H1 (cell line): Measurements from ENCODE around the gene CADPS. TPM values are rescaled to one million over a fixed set of nuclear protein-coding genes. Genes with fewer than 3 reads are reported as not detected.

ENCODE experiments used
- CTCF ChIA-PET: fragments of 300-600 bp; sonication (Branson Sonifier 250); formaldehyde crosslinking; loops from one replicate; lab custom pipeline; 2021; ENCODE audit not compliant: partially characterized antibody; lab: Charles Lee
- POLR2A ChIA-PET: fragments of 300-600 bp; sonication (Branson Sonifier 250); formaldehyde crosslinking; loops from one replicate; lab custom pipeline; 2021; ENCODE audit warnings: inconsistent platforms; ENCODE audit not compliant: partially characterized antibody; lab: Charles Lee
- DNase-seq, 2 experiments: peaks; one replicate each; pipeline versions ENCODE4 v3.0.0 to v3.0.0-alpha.2; 2010 to 2022; ENCODE audit warnings: low spot score in 2 of 2, low read depth in 1 of 2, mixed read lengths in 1 of 2
- FAIRE-seq: peaks from 2 replicates; lab custom pipeline; 2011; peaks lifted over from hg19 to GRCh38; lab: Jason Lieb, UNC
- H2AFZ ChIP-seq: 2 replicates; pipeline ENCODE4 v1.8.1; 2012; ENCODE audit warnings: low read length, inconsistent platforms
- H2AK5ac ChIP-seq: 2 replicates; pipeline ENCODE4 v1.6.1; 2013; ENCODE audit warnings: low read depth, low read length
- H2BK120ac ChIP-seq: replicated peaks from 2 replicates; pipeline ENCODE3; 2013; ENCODE audit warnings: low read depth, low read length, inconsistent platforms
- H2BK12ac ChIP-seq: 2 replicates; pipeline ENCODE4 v1.6.1; 2013; ENCODE audit warnings: low read depth, low read length
- H2BK15ac ChIP-seq: 2 replicates; pipeline ENCODE4 v1.6.1; 2013; ENCODE audit warnings: low read length
- H2BK20ac ChIP-seq: 2 replicates; pipeline ENCODE4 v1.6.1; 2013; ENCODE audit warnings: low read length
- H2BK5ac ChIP-seq: 2 replicates; pipeline ENCODE4 v1.6.1; 2013; ENCODE audit warnings: low read depth, low read length
- H3K14ac ChIP-seq: 2 replicates; pipeline ENCODE4 v1.6.1; 2013; ENCODE audit warnings: inconsistent platforms; ENCODE audit not compliant: insufficient read length
- H3K18ac ChIP-seq: 2 replicates; pipeline ENCODE4 v1.6.1; 2013; ENCODE audit warnings: low read length; ENCODE audit errors: extremely low read depth
- H3K23ac ChIP-seq: 2 replicates; pipeline ENCODE4 v1.6.1; 2013; ENCODE audit warnings: inconsistent platforms; ENCODE audit not compliant: insufficient read length
- H3K23me2 ChIP-seq: 2 replicates; pipeline ENCODE4 v1.6.1; 2013; ENCODE audit warnings: low read depth, low read length
- H3K27ac ChIP-seq: 2 replicates; pipeline ENCODE4 v1.6.1; 2011; ENCODE audit warnings: low read depth, low read length, inconsistent platforms
- H3K27me3 ChIP-seq, 4 experiments: replicated peaks in 1 of 4; 1 replicate in 1 of 4; 2 replicates in 3 of 4; pipeline versions ENCODE4 v1.6.1 to v1.8.1; 2011 to 2013; ENCODE audit warnings: low read length in 3 of 4, mild to moderate bottlenecking in 3 of 4, inconsistent platforms in 2 of 4, mixed read lengths in 2 of 4, moderate library complexity in 1 of 4; ENCODE audit not compliant: control insufficient read depth in 3 of 4, insufficient read depth in 3 of 4; ENCODE audit errors: extremely low read depth in 1 of 4
- H3K36me3 ChIP-seq, 4 experiments: 2 replicates each; pipeline versions ENCODE4 v1.6.1 to v1.8.1; 2011 to 2013; ENCODE audit warnings: mild to moderate bottlenecking in 4 of 4, low read length in 3 of 4, moderate library complexity in 2 of 4, control low read depth in 1 of 4, inconsistent platforms in 1 of 4; ENCODE audit not compliant: insufficient read depth in 4 of 4, control insufficient read depth in 2 of 4
- H3K4ac ChIP-seq: replicated peaks from 2 replicates; pipeline ENCODE3; 2013; ENCODE audit warnings: low read length, low read depth, mixed read lengths, inconsistent platforms; ENCODE audit not compliant: insufficient read length
- H3K4me1 ChIP-seq, 4 experiments: replicated peaks in 1 of 4; 1 replicate in 1 of 4; 2 replicates in 3 of 4; pipeline versions ENCODE4 v1.6.1 to v1.8.1; 2011 to 2013; ENCODE audit warnings: low read length in 3 of 4, inconsistent platforms in 2 of 4, mixed read lengths in 1 of 4; ENCODE audit not compliant: insufficient read depth in 4 of 4, control insufficient read depth in 3 of 4
- H3K4me2 ChIP-seq, 2 experiments: 2 replicates each; pipeline versions ENCODE4 v1.6.1 to v1.8.1; 2011 to 2013; ENCODE audit warnings: low read depth in 2 of 2, low read length in 2 of 2, control low read depth in 1 of 2, inconsistent platforms in 1 of 2, mild to moderate bottlenecking in 1 of 2; ENCODE audit not compliant: insufficient read depth in 1 of 2
- H3K4me3 ChIP-seq, 4 experiments: fragments of 200-600, 300-600 bp in 1 of 4; sonication (generic), shearing (Covaris generic), sonication (Bioruptor Twin) in 1 of 4; 2 replicates each; pipeline versions ENCODE4 v1.5.1 to v1.8.1; 2011 to 2016; ENCODE audit warnings: low read length in 4 of 4, low read depth in 3 of 4, control low read depth in 2 of 4, inconsistent platforms in 2 of 4, mild to moderate bottlenecking in 2 of 4, mixed read lengths in 1 of 4, moderate library complexity in 1 of 4; ENCODE audit not compliant: insufficient read depth in 2 of 4; ENCODE audit errors: extremely low read depth in 1 of 4
- H3K56ac ChIP-seq: replicated peaks from 2 replicates; pipeline ENCODE3; 2013; ENCODE audit warnings: low read depth, mild to moderate bottlenecking, mixed read lengths, low read length, inconsistent platforms; ENCODE audit not compliant: insufficient read length
- H3K79me1 ChIP-seq: 2 replicates; pipeline ENCODE4 v1.6.1; 2013; ENCODE audit warnings: low read depth, low read length, control low read depth
- H3K79me2 ChIP-seq, 2 experiments: 2 replicates each; pipeline versions ENCODE4 v1.6.1 to v1.8.1; 2012 to 2013; ENCODE audit warnings: low read length in 2 of 2, mild to moderate bottlenecking in 2 of 2, inconsistent platforms in 1 of 2; ENCODE audit not compliant: insufficient read depth in 2 of 2, control insufficient read depth in 1 of 2
- H3K9ac ChIP-seq, 4 experiments: replicated peaks in 1 of 4; 1 replicate in 1 of 4; 2 replicates in 3 of 4; pipeline versions ENCODE4 v1.6.1 to v1.8.1; 2011 to 2013; ENCODE audit warnings: low read depth in 3 of 4, low read length in 3 of 4, control low read depth in 2 of 4, mild to moderate bottlenecking in 2 of 4, moderate library complexity in 2 of 4, inconsistent platforms in 1 of 4; ENCODE audit errors: extremely low read depth in 1 of 4
- H3K9me3 ChIP-seq, 2 experiments: 2 replicates each; pipeline versions ENCODE4 v1.6.1 to v1.8.1; 2012 to 2013; ENCODE audit warnings: mild to moderate bottlenecking in 2 of 2, moderate library complexity in 2 of 2, control low read depth in 1 of 2, inconsistent platforms in 1 of 2, low read depth in 1 of 2, low read length in 1 of 2, mixed read lengths in 1 of 2; ENCODE audit not compliant: insufficient read depth in 2 of 2
- H4K20me1 ChIP-seq, 2 experiments: replicated peaks in 1 of 2; 2 replicates each; pipeline versions ENCODE3 to v1.8.1; 2011 to 2013; ENCODE audit warnings: inconsistent platforms in 2 of 2, low read length in 2 of 2, mild to moderate bottlenecking in 1 of 2; ENCODE audit not compliant: insufficient read depth in 2 of 2, control insufficient read depth in 1 of 2
- H4K5ac ChIP-seq: 2 replicates; pipeline ENCODE4 v1.6.1; 2013; ENCODE audit warnings: low read length, low read depth, mixed read lengths, inconsistent platforms; ENCODE audit not compliant: insufficient read length
- H4K8ac ChIP-seq: 2 replicates; pipeline ENCODE4 v1.8.0; 2013; ENCODE audit warnings: mild to moderate bottlenecking, moderate library complexity, low read length, inconsistent platforms; ENCODE audit not compliant: insufficient read depth; ENCODE audit errors: extremely low read depth
- H4K91ac ChIP-seq: replicated peaks from 2 replicates; pipeline ENCODE3; 2013; ENCODE audit warnings: low read length, mixed read lengths, inconsistent platforms; ENCODE audit not compliant: insufficient read length
- EGR1 ChIP-seq: IDR thresholded peaks from 2 replicates; pipeline ENCODE4 v1.6.1; 2011; ENCODE audit warnings: low read depth, low read length, borderline replicate concordance
- EZH2 ChIP-seq: fragments of 200-600 bp; sonication (generic); IDR thresholded peaks from 2 replicates; pipeline ENCODE4 v1.7.1; 2012; ENCODE audit warnings: low read depth, mild to moderate bottlenecking, moderate library complexity, low read length, inconsistent platforms; ENCODE audit not compliant: severe bottlenecking
- JUND ChIP-seq: IDR thresholded peaks from 2 replicates; pipeline ENCODE4 v1.6.1; 2011; ENCODE audit warnings: mild to moderate bottlenecking, improper control_type of control experiment, low read length
- KDM5A ChIP-seq: fragments of 200-600 bp; IDR thresholded peaks from 2 replicates; pipeline ENCODE4 v1.7.1; 2012; ENCODE audit warnings: mild to moderate bottlenecking, low read length, inconsistent platforms, mixed read lengths
- POLR2A ChIP-seq, 2 experiments: IDR thresholded peaks; 1 replicate in 1 of 2; 2 replicates in 1 of 2; pipeline ENCODE4 v1.6.1; 2011; ENCODE audit warnings: low read depth in 2 of 2, low read length in 2 of 2, mild to moderate bottlenecking in 2 of 2; ENCODE audit errors: control extremely low read depth in 1 of 2
- POU5F1 ChIP-seq: IDR thresholded peaks from 2 replicates; pipeline ENCODE4 v1.6.1; 2011; ENCODE audit warnings: low read depth, mild to moderate bottlenecking, low read length, moderate library complexity
- RAD21 ChIP-seq, 2 experiments: IDR thresholded peaks in 1 of 2; conservative IDR thresholded peaks in 1 of 2; 2 replicates each; pipeline ENCODE4 v1.6.1; 2011; ENCODE audit warnings: low read depth in 2 of 2, low read length in 2 of 2, improper control_type of control experiment in 1 of 2, inconsistent platforms in 1 of 2, mild to moderate bottlenecking in 1 of 2, moderate library complexity in 1 of 2
- RNF2 ChIP-seq: fragments of 200-900, 300-1000 bp; sonication (generic); IDR thresholded peaks from 2 replicates; pipeline ENCODE4 v1.7.1; 2016; ENCODE audit warnings: borderline replicate concordance, low read depth, mild to moderate bottlenecking, antibody characterized with exemption, low read length; ENCODE audit not compliant: poor library complexity, severe bottlenecking; ENCODE audit errors: missing control alignments
- RXRA ChIP-seq: IDR thresholded peaks from 2 replicates; pipeline ENCODE4 v1.6.1; 2011; ENCODE audit warnings: low read depth, mild to moderate bottlenecking, low read length, moderate library complexity; ENCODE audit not compliant: insufficient read depth
- SAP30 ChIP-seq: fragments of 300-600 bp; sonication (generic); IDR thresholded peaks from 2 replicates; pipeline ENCODE4 v1.7.1; 2012; ENCODE audit warnings: low read length, moderate library complexity, mild to moderate bottlenecking, inconsistent platforms; ENCODE audit not compliant: insufficient read depth, insufficient replicate concordance
- TAF1 ChIP-seq: IDR thresholded peaks from 2 replicates; pipeline ENCODE4 v1.6.1; 2011; ENCODE audit warnings: mild to moderate bottlenecking, low read depth, low read length
- TAF7 ChIP-seq: optimal IDR thresholded peaks from 2 replicates; pipeline ENCODE3; 2011; ENCODE audit warnings: low read depth, mild to moderate bottlenecking, inconsistent platforms, low read length, moderate library complexity, borderline replicate concordance
- polyA plus RNA-seq, 7 experiments: library from polyadenylated mRNA; depleted of rRNA in 3 of 7; stranded (reverse) in 5 of 7; unstranded in 2 of 7; fragments of >200 nt in 5 of 7; fragments of 200-250 nt in 2 of 7; gene quantifications; 1 replicate in 5 of 7; 2 replicates in 1 of 7; 4 replicates in 1 of 7; pipeline versions ENCODE4 v1.2.1 to v1.2.3, GENCODE V29; 2011 to 2013; ENCODE audit warnings: missing spikeins in 2 of 7, mixed read lengths in 2 of 7
- total RNA-seq: library from RNA; stranded (reverse); fragmentation: NEBNext Ultra II Directional; extraction: Animal tissue kit (Norgen Biotek cat#: 25700); gene quantifications from 2 replicates; pipeline ENCODE4 v1.2.1, GENCODE V29; 2021
- TF ChIP-seq, protein P1 (sequence below): IDR thresholded peaks from 2 replicates; pipeline ENCODE4 v1.6.1; 2012; ENCODE audit warnings: inconsistent platforms

CADPS gene
- total and polyA plus RNA-seq, 2 of the 8 experiments (the other 6 are each of a cell fraction or from before 2014, with no cell fraction given): 7.1 to 10.2 TPM

DNA sequence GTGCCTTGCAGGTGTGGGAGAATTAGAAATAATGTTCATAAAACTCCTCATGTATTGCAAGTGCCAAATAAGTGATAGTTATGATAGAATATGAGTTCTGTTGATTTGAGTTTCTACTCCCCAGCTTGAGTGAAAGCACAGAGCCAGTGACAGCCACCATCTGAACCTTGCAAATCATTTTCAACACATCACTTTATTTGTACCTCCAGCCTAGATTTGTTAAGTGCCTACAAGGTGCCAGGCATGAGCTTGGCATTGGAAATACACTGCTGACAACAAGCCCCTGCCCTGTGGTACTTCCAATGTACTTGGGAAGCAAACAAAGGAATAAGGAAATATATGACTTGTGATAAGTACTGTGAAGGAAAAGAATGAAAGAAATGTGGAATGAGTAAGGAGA is 518.9 kb downstream of the CADPS start:
- CTCF ChIA-PET: interaction anchor here (3.0 to 3.3 kb wide), 2 partner anchors 12 to 25 kb away, joined by 14 to 19 read pairs; no protein-coding TSS in a partner anchor

More for the DNA sequence above, 518.9 kb downstream of the CADPS start:
- no peaks in the 10 kb centered on the region for H3K36me3 ChIP-seq
- H3K56ac ChIP-seq: no peak overlapping the region
- H3K79me1 ChIP-seq: no peaks in the 10 kb centered on the region
- H3K23ac ChIP-seq: no peak overlapping the region
- H3K27ac ChIP-seq: no peak overlapping the region
- no peak overlapping the region for H3K14ac ChIP-seq
- TF ChIP-seq, protein P1, sequence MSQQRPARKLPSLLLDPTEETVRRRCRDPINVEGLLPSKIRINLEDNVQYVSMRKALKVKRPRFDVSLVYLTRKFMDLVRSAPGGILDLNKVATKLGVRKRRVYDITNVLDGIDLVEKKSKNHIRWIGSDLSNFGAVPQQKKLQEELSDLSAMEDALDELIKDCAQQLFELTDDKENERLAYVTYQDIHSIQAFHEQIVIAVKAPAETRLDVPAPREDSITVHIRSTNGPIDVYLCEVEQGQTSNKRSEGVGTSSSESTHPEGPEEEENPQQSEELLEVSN: no peak
- no peak for TF ChIP-seq POLR2A (IDR thresholded peaks at IDR 0.05; ENCODE audit: control extremely low read depth in 1 of 2, low read depth in 2 of 2, low read length in 2 of 2)
- no peak for TF ChIP-seq RAD21 (IDR thresholded peaks at IDR 0.05 in 1 of 2, conservative IDR thresholded peaks at IDR 0.05 in 1 of 2; ENCODE audit: low read depth in 2 of 2, low read length in 2 of 2)
- no peak for TF ChIP-seq EZH2
- no peak for TF ChIP-seq RXRA
- no peak for TF ChIP-seq TAF1
- TF ChIP-seq RNF2: no peak
- no peak for TF ChIP-seq KDM5A
- TF ChIP-seq EGR1: no peak
- no peak for TF ChIP-seq TAF7
- TF ChIP-seq SAP30: no peak
- TF ChIP-seq POU5F1: no peak
- TF ChIP-seq JUND: no peak
- H3K4me1 ChIP-seq: no peaks in the 10 kb centered on the region
- DNase-seq (no peak), FAIRE-seq (no peak)
- H2BK20ac ChIP-seq: no peak overlapping the region
- H2AK5ac ChIP-seq: no peak overlapping the region
- H2BK12ac ChIP-seq: no peak overlapping the region
- no peak overlapping the region; a peak in 1 of 7 replicates for H3K9ac ChIP-seq
- H4K91ac ChIP-seq: no peak overlapping the region
- H2AFZ ChIP-seq: no peak overlapping the region
- H4K8ac ChIP-seq: no peak overlapping the region
- H3K4me3 ChIP-seq: no peak overlapping the region
- H2BK15ac ChIP-seq: no peak overlapping the region
- H3K4ac ChIP-seq: no peak overlapping the region
- H3K9me3 ChIP-seq: no peaks in the 10 kb centered on the region
- no peaks in the 10 kb centered on the region for H4K20me1 ChIP-seq
- no peak overlapping the region for H2BK120ac ChIP-seq
- H3K4me2 ChIP-seq: no peak overlapping the region
- POLR2A ChIA-PET: interaction anchor here (1.4 to 1.5 kb wide), 2 partner anchors 10 to 11 kb away, joined by 4 to 6 read pairs; no protein-coding TSS in a partner anchor
- no peaks in the 10 kb centered on the region for H3K23me2 ChIP-seq
- H3K18ac ChIP-seq: no peak overlapping the region
- no peaks in the 10 kb centered on the region for H3K79me2 ChIP-seq
- no peak overlapping the region for H4K5ac ChIP-seq
- peaks cover 5 to 42% (median 27%) of the 10 kb centered on the region in 4 experiments for H3K27me3 ChIP-seq
- H2BK5ac ChIP-seq: no peak overlapping the region
